Testis (tissue), 2 donors: ENCODE measurements around the gene CCRL2.

Source experiments
- CTCF ChIP-seq, 3 experiments: fragments of 450-650 bp in 2 of 3; fragments of 200-600 bp in 1 of 3; sonication (generic) in 1 of 3; IDR thresholded peaks; one replicate each; pipeline ENCODE4 v1.5.1; 2016 to 2019; ENCODE audit warnings: antibody characterized with exemption in 3 of 3, mild to moderate bottlenecking in 2 of 3, moderate library complexity in 1 of 3
- POLR2A ChIP-seq: fragments of 450-650 bp; IDR thresholded peaks from one replicate; pipeline ENCODE4 v1.6.1; 2017; ENCODE audit warnings: antibody characterized with exemption, mild to moderate bottlenecking, moderate library complexity

- TF ChIP-seq CTCF (IDR thresholded peaks at IDR 0.05) (no peak), POLR2A (no peak)
These were observed 6.9 kb downstream of the CCRL2 start for GRCh38 chr3:46413951-46414350.
